NCI-H82 treated with DMSO at 0.1 percent for 48 hours (cell line): Measurements from ENCODE around the gene DEPDC1B.
"Not testable (repeated sequence)": the region's sequence is repeated elsewhere in the genome, so short reads cannot be mapped to it uniquely, and the experiment has no call there.

Experiments
- DNase-seq: peaks from one replicate; lab custom pipeline; 2025; ENCODE audit not compliant: unreplicated experiment; lab: John Stamatoyannopoulos, UW

DEPDC1B gene

GRCh38 chr5:60699609-60700415 lies at the start of gene DEPDC1B:
TSS of gene DEPDC1B (minus strand) at chr5:60700166. CDS start at chr5:60700093, 73 bp downstream.
- peak; percentile 41 for DNase-seq

- DNase-seq = no peak
Measured at GRCh38 chr5:60744682-60745081, 44.7 kb upstream of the DEPDC1B start.

- no peak for DNase-seq
Measured at GRCh38 chr5:60743511-60744314, 43.7 kb upstream of the DEPDC1B start.

GRCh38 chr5:60740322-60740721 lies 40.4 kb upstream of the DEPDC1B start:
- no peak for DNase-seq

- DNase-seq = no peak
Measured at GRCh38 chr5:60738933-60739332, 39.0 kb upstream of the DEPDC1B start.

GRCh38 chr5:60738461-60738860 lies 38.5 kb upstream of the DEPDC1B start:
- DNase-seq = no peak

GRCh38 chr5:60730858-60731257 lies 30.9 kb upstream of the DEPDC1B start:
- DNase-seq = not testable (repeated sequence)

GRCh38 chr5:60727033-60727679 lies 27.2 kb upstream of the DEPDC1B start:
- no peak for DNase-seq

- no peak for DNase-seq
Measured at GRCh38 chr5:60724126-60724525, 24.2 kb upstream of the DEPDC1B start.

GRCh38 chr5:60722416-60722815 lies 22.4 kb upstream of the DEPDC1B start:
- no peak for DNase-seq

- DNase-seq = no peak
Measured at GRCh38 chr5:60719329-60719728, 19.4 kb upstream of the DEPDC1B start.

- no peak for DNase-seq
Measured at GRCh38 chr5:60718166-60718892, 18.4 kb upstream of the DEPDC1B start.

GRCh38 chr5:60715201-60715928 lies 15.4 kb upstream of the DEPDC1B start:
- not testable (repeated sequence) for DNase-seq

- no peak for DNase-seq
Measured at GRCh38 chr5:60712950-60713349, 13.0 kb upstream of the DEPDC1B start.

GRCh38 chr5:60711892-60712291 lies 11.9 kb upstream of the DEPDC1B start:
- DNase-seq = not testable (repeated sequence)

- no peak for DNase-seq
Measured at GRCh38 chr5:60710362-60710761, 10.4 kb upstream of the DEPDC1B start.

GRCh38 chr5:60705144-60705543 lies 5.2 kb upstream of the DEPDC1B start:
- no peak for DNase-seq

GRCh38 chr5:60703944-60704343 lies 4.0 kb upstream of the DEPDC1B start:
- DNase-seq = no peak

- no peak for DNase-seq
Measured at GRCh38 chr5:60701321-60701968, 1.5 kb upstream of the DEPDC1B start.

GRCh38 chr5:60700416-60700757 lies 421 bp upstream of the DEPDC1B start:
- no peak for DNase-seq
